T-cell (primary cell): ENCODE data around the gene DHX35. TPM values are rescaled to one million over a fixed set of nuclear protein-coding genes. Genes with fewer than 3 reads are reported as not detected.

ENCODE experiments used
- ATAC-seq, 4 experiments: fragments of 200-7000 bp in 3 of 4; fragments of 150-1000 bp in 1 of 4; cut with Tn5 transposase; replicated peaks in 1 of 4; 1 replicate in 3 of 4; 2 replicates in 1 of 4; pipeline ENCODE4 v1.10.0; 2021; ENCODE audit warnings: moderate library complexity in 3 of 4, mild to moderate bottlenecking in 2 of 4, moderate number of reproducible peaks in 1 of 4
- CTCF ChIA-PET, 2 donors: fragments of 300-600 bp; sonication (Branson Sonifier 250); formaldehyde crosslinking; loops; one replicate each; lab custom pipeline; 2022; ENCODE audit warnings: antibody characterized with exemption in 2 of 2; lab: Charles Lee
- POLR2A ChIA-PET, 2 donors: fragments of 300-600 bp; sonication (Branson Sonifier 250); formaldehyde crosslinking; loops; one replicate each; lab custom pipeline; 2022; ENCODE audit warnings: antibody characterized with exemption in 2 of 2; lab: Charles Lee
- DNase-seq, 35 experiments: peaks; one replicate each; pipeline versions ENCODE4 v3.0.0 to v3.0.0-alpha.2; 2013 to 2023
- H3K27ac ChIP-seq: one replicate; pipeline ENCODE4 v1.5.1; 2013; ENCODE audit warnings: low read length
- H3K27me3 ChIP-seq, 2 experiments: replicated peaks in 1 of 2; 1 replicate in 1 of 2; 2 replicates in 1 of 2; pipeline versions ENCODE4 v1.6.1 to v1.7.0; 2013; ENCODE audit warnings: low read length in 1 of 2, mixed read lengths in 1 of 2; ENCODE audit not compliant: control insufficient read depth in 2 of 2, insufficient read depth in 2 of 2; ENCODE audit errors: extremely low read depth in 1 of 2
- H3K36me3 ChIP-seq, 2 donors: 1 replicate in 1 of 2; 2 replicates in 1 of 2; pipeline versions ENCODE4 v1.6.1 to v1.7.0; 2013; ENCODE audit warnings: low read length in 1 of 2; ENCODE audit not compliant: control insufficient read depth in 2 of 2, insufficient read depth in 1 of 2; ENCODE audit errors: extremely low read depth in 1 of 2
- H3K4me1 ChIP-seq, 2 experiments: 1 replicate in 1 of 2; 2 replicates in 1 of 2; pipeline versions ENCODE4 v1.6.1 to v1.7.0; 2013; ENCODE audit warnings: low read length in 2 of 2, mixed read lengths in 1 of 2; ENCODE audit not compliant: insufficient read depth in 2 of 2, control insufficient read depth in 1 of 2; ENCODE audit errors: extremely low read depth in 1 of 2
- H3K4me3 ChIP-seq, 2 donors: 1 replicate in 1 of 2; 2 replicates in 1 of 2; pipeline versions ENCODE4 v1.5.1 to v1.7.0; 2013; ENCODE audit warnings: mild to moderate bottlenecking in 2 of 2, low read length in 1 of 2, moderate library complexity in 1 of 2; ENCODE audit not compliant: control insufficient read depth in 1 of 2; ENCODE audit errors: extremely low read depth in 1 of 2
- H3K9me3 ChIP-seq: 2 replicates; pipeline ENCODE4 v1.7.0; 2013
- H3K27ac Mint-ChIP-seq, 2 donors: one replicate each; pipeline ENCODE4 v1.8.0; 2020 to 2021; ENCODE audit warnings: mild to moderate bottlenecking in 2 of 2, mixed read lengths in 2 of 2
- H3K27me3 Mint-ChIP-seq, 2 donors: one replicate each; pipeline ENCODE4 v1.8.0; 2021 to 2022; ENCODE audit warnings: mixed read lengths in 2 of 2
- H3K36me3 Mint-ChIP-seq: one replicate; pipeline ENCODE4 v1.8.0; 2021; ENCODE audit warnings: mixed read lengths
- H3K4me1 Mint-ChIP-seq, 3 donors: one replicate each; pipeline ENCODE4 v1.8.0; 2020 to 2022; ENCODE audit warnings: mixed read lengths in 3 of 3, mild to moderate bottlenecking in 1 of 3
- H3K4me3 Mint-ChIP-seq, 3 donors: one replicate each; pipeline ENCODE4 v1.8.0; 2020 to 2022; ENCODE audit warnings: mild to moderate bottlenecking in 3 of 3, mixed read lengths in 3 of 3, moderate library complexity in 3 of 3
- H3K9me3 Mint-ChIP-seq, 3 donors: one replicate each; pipeline ENCODE4 v1.8.0; 2020 to 2022; ENCODE audit warnings: mixed read lengths in 3 of 3
- WGBS: methylation state at CpG from one replicate; pipeline ENCODE4 v1.1.5; 2013; ENCODE audit warnings: missing lambda C conversion rate; ENCODE audit not compliant: insufficient coverage; 5-methylcytosine and 5-hydroxymethylcytosine counted together
- total RNA-seq, 35 experiments: library from RNA in 6 of 35; stranded (reverse) in 6 of 35; fragments of 120-200 nt in 1 of 35; gene quantifications; one replicate each; pipeline versions ENCODE4 v1.2.1 to v1.2.4 and lab custom pipeline; 2013 to 2026

DHX35 gene
- total RNA-seq, 5 donors from 2014 or later (not counting 1 experiment from before 2014, with no cell fraction given) = 8.6 to 11.5 (median 11.2) TPM

DNA sequence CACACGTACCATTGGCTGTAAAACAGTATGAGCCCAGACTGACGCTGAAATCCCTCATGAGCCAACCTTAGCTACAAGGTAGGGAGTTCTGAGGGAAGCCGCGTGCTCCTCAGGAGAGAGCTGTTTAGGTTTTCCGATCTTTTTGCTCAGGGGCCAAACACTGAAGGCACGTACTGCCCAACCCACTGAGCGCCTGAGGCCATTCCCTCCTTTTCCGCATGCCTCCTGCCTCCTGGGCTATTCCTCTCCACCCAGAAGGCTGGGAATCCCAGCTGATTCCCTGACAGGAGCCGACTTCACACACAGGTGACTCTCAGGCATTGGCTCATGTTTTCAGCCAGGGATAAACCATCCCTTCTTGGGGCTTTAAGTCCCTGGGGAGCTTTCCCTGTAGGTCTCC lies 41.3 kb upstream of the DHX35 start:
- Mint-ChIP-seq H3K4me1 (peaks cover 3 to 11% (median 7%) of the 10 kb centered on the region in 3 donors), H3K27ac (no peak overlapping the region), H3K9me3 (no peaks in the 10 kb centered on the region), H3K4me3 (no peak overlapping the region), H3K27me3 (no peaks in the 10 kb centered on the region), H3K36me3 (peaks cover 15% of the 10 kb centered on the region)
- Histone ChIP-seq H3K36me3 (peaks cover 0 to 45% of the 10 kb centered on the region in 2 donors), H3K4me3 (no peak overlapping the region), H3K4me1 (peaks cover 0 to 4% of the 10 kb centered on the region in 2 experiments), H3K9me3 (no peaks in the 10 kb centered on the region), H3K27me3 (no peaks in the 10 kb centered on the region), H3K27ac (no peak overlapping the region)
- ChIA-PET CTCF (no interaction called here), POLR2A (no interaction called here)
- ATAC-seq = no peak
- no peak for DNase-seq
- 100% methylated on average over 5 of the region's 9 CpGs for WGBS

DNA sequence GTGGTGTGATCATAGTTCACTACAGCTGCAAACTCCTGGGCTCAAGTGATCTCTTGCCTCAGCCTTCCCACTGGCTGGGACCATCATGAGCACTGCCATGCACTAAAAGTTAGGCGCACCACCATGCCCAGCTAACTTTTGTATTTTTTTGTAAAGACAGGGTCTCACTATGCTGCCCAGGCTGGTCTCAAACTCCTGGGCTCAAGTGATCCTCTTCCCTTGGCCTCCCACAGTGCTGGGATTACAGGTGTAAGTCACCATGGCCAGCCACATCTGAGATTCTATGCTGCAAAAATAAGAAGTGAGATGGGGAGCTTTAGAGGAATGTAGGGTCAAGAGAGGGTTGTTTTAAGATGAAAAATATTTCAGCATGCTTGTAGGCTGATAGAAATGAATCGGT lies 37.4 kb upstream of the DHX35 start:
- H3K9me3 ChIP-seq = no peaks in the 10 kb centered on the region
- peaks cover 18 to 27% (median 23%) of the 10 kb centered on the region in 3 donors for H3K4me1 Mint-ChIP-seq
- H3K36me3 Mint-ChIP-seq = no peaks in the 10 kb centered on the region
- peak overlapping the region in 2 of 3 donors; percentile 7 to 77 for H3K4me3 Mint-ChIP-seq
- H3K27me3 ChIP-seq = peaks cover 0 to 4% of the 10 kb centered on the region in 2 experiments
- H3K36me3 ChIP-seq = peaks cover 0 to 19% of the 10 kb centered on the region in 2 donors
- H3K27ac Mint-ChIP-seq = peak overlapping the region; percentile 1 to 27
- ChIA-PET CTCF (interaction anchor here in 1 of 2 donors (1.1 kb wide), 2 partner anchors 38 to 69 kb away, joined by 3 read pairs; no protein-coding TSS in a partner anchor), POLR2A (no interaction called here)
- H3K4me1 ChIP-seq = peaks cover 0 to 31% of the 10 kb centered on the region in 2 experiments
- DNase-seq (no peak), ATAC-seq (no peak)
- no peaks in the 10 kb centered on the region for H3K27me3 Mint-ChIP-seq
- WGBS = 100% methylated on average over 2 of the region's 2 CpGs
- H3K9me3 Mint-ChIP-seq = no peaks in the 10 kb centered on the region
- H3K27ac ChIP-seq = no peak overlapping the region
- H3K4me3 ChIP-seq = no peak overlapping the region

DNA sequence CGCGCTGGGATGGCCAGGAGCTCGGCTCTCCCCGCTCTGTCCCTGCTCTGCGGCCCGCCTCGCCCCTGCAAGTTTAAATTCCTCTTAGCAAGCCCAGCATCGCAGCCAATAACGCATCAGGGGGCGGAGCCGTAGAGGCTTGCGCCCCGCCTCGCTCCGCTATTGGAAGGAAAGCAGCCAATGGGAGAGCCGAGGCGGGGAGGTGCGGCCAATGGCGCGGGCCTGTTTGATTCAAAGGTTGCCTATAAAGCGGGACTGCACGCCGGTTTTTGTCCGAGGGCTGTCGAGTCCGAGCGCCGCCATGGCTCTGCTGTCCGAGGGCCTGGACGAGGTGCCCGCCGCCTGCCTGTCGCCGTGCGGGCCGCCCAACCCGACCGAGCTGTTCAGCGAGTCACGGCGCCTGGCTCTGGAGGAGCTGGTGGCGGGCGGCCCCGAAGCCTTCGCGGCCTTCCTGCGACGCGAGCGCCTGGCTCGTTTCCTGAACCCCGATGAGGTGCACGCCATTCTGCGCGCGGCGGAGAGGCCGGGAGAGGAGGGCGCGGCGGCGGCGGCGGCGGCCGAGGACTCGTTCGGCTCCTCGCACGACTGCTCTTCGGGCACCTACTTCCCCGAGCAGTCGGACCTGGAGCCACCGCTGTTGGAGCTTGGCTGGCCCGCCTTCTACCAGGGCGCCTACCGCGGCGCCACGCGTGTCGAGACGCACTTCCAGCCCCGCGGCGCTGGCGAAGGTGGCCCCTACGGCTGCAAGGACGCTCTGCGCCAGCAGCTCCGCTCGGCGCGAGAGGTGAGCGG lies 35.8 kb upstream of the DHX35 start, which contains the start of gene FAM83D:
TSS of gene FAM83D (plus strand) at position 276 of the 792 bp plus-strand sequence. CDS start at position 302, 26 bp downstream.
- H3K4me3 Mint-ChIP-seq = peak within 1 kb of the TSS; percentile 75 to 83 (median 77)
- H3K27ac Mint-ChIP-seq = peak within 1 kb of the TSS; percentile 39 to 75
- DNase-seq = peak; percentile 79 to 96 (median 91)
- under 1% methylated on average over 94 of the region's 95 CpGs for WGBS
- Histone ChIP-seq H3K27me3 (peaks cover 0 to 4% of the 10 kb centered on the region in 2 experiments), H3K36me3 (peaks cover 0 to 5% of the 10 kb centered on the region in 2 donors), H3K27ac (peak within 1 kb of the TSS; percentile 36), H3K9me3 (no peaks in the 10 kb centered on the region), H3K4me1 (peaks cover 0 to 38% of the 10 kb centered on the region in 2 experiments), H3K4me3 (peak within 1 kb of the TSS; percentile 59 to 70)
- no peaks in the 10 kb centered on the region for H3K36me3 Mint-ChIP-seq
- H3K27me3 Mint-ChIP-seq = no peaks in the 10 kb centered on the region
- peaks cover 23 to 31% (median 28%) of the 10 kb centered on the region in 3 donors for H3K4me1 Mint-ChIP-seq
- POLR2A ChIA-PET = interaction anchor here in 1 of 2 donors (0.6 kb wide), 2 partner anchors 90 to 182 kb away, joined by 3 read pairs; no protein-coding TSS in a partner anchor
- ATAC-seq = peak; percentile 93 to 95 (median 94)
- CTCF ChIA-PET = interaction anchor here in 1 of 2 donors (0.6 to 1.3 kb wide), 2 partner anchors 36 to 86 kb away, joined by 4 to 16 read pairs; partner anchors contain the start of gene DHX35
- H3K9me3 Mint-ChIP-seq = no peaks in the 10 kb centered on the region

DNA sequence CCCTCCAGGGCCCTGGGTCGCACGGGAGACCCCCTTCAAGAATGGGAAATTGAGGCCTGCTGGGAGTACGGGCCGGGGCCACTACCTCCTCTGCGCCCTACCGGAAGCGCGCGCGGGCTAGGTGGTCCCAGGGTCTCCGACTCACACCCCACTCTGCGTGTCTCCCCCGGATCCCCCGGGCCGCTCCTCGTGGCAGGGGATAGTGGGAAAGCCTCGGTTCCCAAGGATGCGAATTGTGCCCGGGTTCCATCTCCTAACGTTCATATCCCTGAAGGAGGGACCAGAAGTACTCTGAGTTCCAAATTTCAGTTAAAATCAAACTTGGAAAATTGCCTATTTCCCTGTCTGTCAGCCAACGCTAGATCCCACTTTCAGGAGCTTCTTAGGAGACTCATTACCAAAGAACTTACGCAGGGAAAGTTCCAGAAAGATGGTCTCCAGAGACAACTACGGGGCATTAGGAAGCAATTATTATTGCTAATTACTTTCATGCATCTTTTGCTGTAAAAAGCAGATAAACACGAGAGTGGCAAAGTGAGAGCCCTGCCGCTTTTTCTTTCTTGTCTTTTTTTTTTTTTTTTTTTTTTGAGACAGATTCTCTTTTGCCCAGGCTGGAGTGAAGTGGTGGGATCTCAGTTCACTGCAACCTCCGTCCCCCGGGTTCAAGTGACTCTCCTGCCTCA lies 35.1 kb upstream of the DHX35 start:
- 14% methylated on average over 17 of the region's 27 CpGs for WGBS
- Mint-ChIP-seq H3K27me3 (no peaks in the 10 kb centered on the region), H3K4me1 (peaks cover 23 to 31% (median 28%) of the 10 kb centered on the region in 3 donors), H3K9me3 (no peaks in the 10 kb centered on the region), H3K36me3 (no peaks in the 10 kb centered on the region), H3K4me3 (peak overlapping the region; percentile 75 to 83 (median 77)), H3K27ac (peak overlapping the region; percentile 39 to 48)
- H3K27me3 ChIP-seq = peaks cover 0 to 4% of the 10 kb centered on the region in 2 experiments
- H3K36me3 ChIP-seq = peaks cover 0 to 2% of the 10 kb centered on the region in 2 donors
- ATAC-seq (no peak), DNase-seq (no peak)
- H3K27ac ChIP-seq = no peak overlapping the region
- ChIA-PET CTCF (interaction anchor here in 1 of 2 donors (1.3 kb wide), 1 partner anchor 35 kb away, joined by 16 read pairs; the partner anchor contains the start of gene DHX35), POLR2A (interaction anchor here in 1 of 2 donors (0.6 to 0.8 kb wide), 3 partner anchors 91 to 500 kb away, joined by 3 to 5 read pairs (median 3); no protein-coding TSS in a partner anchor)
- peaks cover 0 to 38% of the 10 kb centered on the region in 2 experiments for H3K4me1 ChIP-seq
- H3K4me3 ChIP-seq = peak overlapping the region; percentile 59 to 70
- no peaks in the 10 kb centered on the region for H3K9me3 ChIP-seq

DNA sequence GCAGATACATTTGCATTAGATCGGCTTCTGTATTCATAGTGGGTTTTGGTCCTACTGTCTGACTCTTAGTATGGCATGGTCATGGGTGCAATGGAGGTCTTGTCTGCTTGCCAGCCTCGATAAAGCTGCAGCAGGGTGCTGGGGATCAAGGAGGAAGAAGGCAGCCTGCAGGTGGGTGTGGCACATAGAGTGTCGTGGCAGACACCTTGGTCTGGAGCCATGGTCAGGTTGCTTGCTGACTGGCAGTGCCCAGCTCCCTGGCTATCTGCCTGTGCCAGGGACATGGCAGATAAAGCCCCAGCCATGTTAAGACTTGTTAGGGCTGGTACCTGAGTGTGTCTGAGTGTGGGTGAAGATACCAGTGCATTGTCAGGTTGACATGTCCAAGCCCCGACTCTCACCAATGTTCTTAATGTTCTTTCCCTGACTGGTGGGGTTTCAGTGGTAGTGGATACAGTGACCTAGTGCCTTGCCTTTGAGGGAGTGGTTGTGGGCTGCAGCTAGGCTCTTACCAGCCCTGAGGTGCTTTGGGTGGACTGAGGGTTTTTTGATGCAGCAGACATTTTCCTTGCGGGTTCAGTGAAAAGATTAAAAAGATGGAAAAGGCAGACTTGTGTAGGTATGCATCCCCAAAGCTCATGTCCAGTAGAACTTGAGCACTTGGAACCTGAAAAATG lies 34.1 kb upstream of the DHX35 start:
- H3K4me1 Mint-ChIP-seq = peaks cover 23 to 31% (median 28%) of the 10 kb centered on the region in 3 donors
- WGBS = 46% methylated on average over 5 of the region's 5 CpGs

More for the DNA sequence above, 34.1 kb upstream of the DHX35 start:
- Mint-ChIP-seq H3K9me3 (no peaks in the 10 kb centered on the region), H3K27me3 (no peaks in the 10 kb centered on the region), H3K36me3 (no peaks in the 10 kb centered on the region), H3K4me3 (peak overlapping the region; percentile 75 to 83 (median 77)), H3K27ac (no peak overlapping the region)
- Histone ChIP-seq H3K4me1 (peaks cover 0 to 38% of the 10 kb centered on the region in 2 experiments), H3K27me3 (peaks cover 0 to 4% of the 10 kb centered on the region in 2 experiments), H3K9me3 (no peaks in the 10 kb centered on the region), H3K27ac (no peak overlapping the region), H3K36me3 (no peaks in the 10 kb centered on the region), H3K4me3 (no peak overlapping the region)
- ChIA-PET CTCF (no interaction called here), POLR2A (interaction anchor here in 1 of 2 donors (0.8 kb wide), 1 partner anchor 500 kb away, joined by 5 read pairs; no protein-coding TSS in a partner anchor)
- DNase-seq = no peak
- ATAC-seq = no peak
